COLO668 (cell line): ENCODE measurements around the gene MYLK.
A peak's percentile ranks its signal among the peaks of the same experiment; 100 is the strongest.
"Not testable (repeated sequence)": the region's sequence is repeated elsewhere in the genome, so short reads cannot be mapped to it uniquely, and the experiment has no call there.

ENCODE experiments used
- DNase-seq: peaks from one replicate; lab custom pipeline; 2025; ENCODE audit not compliant: unreplicated experiment; lab: John Stamatoyannopoulos, UW

Gene MYLK

DNA sequence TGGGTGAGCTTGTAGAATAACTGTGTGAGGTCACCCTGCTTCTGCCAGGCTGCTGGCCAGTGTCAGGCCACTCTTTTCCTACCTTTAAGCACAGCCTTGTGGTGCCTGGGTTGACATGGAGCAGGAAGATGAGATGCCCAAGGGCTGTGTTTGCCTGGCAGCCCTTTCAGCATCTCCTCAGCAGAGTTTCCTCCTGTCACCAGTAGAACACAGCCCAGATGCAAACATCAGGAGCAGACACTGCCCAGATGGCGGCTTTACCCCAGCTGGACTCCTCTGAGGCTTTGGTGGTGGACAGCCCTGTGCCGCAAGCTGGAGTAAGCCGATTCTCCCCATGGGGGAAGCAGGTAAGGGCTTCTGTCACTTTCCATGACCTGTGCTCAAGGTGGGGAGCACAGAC, 180.5 kb downstream of the MYLK start:
- not testable (repeated sequence) for DNase-seq

DNA sequence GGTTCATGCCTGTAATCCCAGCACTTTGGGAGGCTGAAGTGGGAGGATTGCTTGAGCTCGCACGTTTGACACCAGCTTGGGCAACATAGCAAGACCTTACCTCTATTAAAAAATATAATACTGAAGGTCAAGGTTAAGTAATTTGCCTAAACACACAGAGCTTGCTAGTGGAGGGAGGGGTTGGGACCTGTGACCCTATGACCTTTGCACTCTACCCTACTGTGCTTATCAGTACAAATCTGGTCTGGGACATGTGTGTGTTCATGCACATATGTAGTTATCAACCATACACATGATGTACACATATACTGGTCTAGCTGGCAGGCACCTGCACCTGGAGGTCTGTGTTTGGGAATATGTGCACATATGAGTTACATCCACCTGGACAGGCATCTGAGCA, 181.4 kb downstream of the MYLK start:
- DNase-seq, result no peak

DNA sequence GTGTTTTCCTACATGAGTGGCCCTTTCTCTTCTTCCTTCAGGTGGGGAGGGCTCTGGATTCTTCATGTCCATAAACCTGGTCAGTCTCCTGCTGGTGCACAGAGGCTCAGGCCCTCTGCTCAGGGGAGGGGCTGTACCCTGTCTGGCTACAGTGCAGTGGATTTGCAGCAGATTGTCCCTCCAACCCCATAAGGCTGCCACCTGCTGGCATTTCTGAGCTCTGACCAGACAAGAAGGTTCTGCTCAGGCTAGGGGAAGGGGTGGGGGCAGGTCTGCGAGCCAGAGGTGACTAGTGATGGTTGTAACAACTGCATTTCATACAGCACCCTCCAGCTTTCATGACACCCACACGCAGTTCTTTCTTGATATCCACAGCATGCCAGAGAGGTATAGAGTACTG, 182.1 kb downstream of the MYLK start:
- peak; percentile 20 for DNase-seq

DNA sequence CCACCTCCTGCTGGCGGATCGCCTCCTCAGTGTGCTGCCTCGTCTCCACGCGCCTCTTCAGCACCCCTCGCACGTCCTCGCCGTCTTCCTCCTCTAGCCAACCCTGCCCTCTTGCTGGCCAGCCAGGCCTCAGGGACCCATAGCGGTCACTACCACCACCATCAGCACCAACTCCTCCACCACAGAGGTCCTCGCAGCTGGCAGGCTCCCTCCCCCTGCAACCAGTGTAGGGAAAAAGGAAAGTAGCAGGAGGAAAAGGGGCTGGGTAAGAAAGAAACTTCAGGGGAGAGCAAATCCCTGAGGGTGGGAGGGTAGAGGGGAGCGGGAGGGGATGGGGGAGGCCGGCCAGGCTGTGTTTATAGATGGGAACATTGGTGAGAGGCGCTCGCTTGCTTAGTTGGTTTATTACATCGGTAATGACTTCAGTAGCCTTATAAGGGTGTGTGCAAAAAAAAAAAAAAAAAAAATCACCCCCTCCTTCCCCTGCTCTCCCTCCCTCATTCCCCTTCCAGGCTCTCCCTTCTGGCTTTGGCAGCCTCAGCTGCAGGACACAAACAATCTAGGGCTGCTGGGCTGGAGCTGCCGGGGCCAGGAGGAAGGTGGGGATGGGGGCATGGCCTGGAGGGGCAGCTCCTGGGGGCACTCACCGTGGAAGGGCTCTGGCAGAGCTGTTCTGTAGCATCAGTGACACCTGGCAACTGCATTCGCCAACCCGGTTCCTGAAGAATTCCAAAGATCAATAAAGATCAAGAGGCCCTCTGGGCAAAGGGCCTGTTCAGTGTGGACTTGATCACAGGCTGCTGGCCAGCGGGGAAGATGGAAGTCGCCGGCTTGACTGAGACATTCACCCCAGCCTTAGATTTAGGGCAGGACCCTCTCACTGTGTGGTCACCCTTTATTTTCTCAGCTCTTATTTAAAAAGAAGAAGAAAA, 183.1 kb downstream of the MYLK start:
- DNase-seq, result no peak

DNA sequence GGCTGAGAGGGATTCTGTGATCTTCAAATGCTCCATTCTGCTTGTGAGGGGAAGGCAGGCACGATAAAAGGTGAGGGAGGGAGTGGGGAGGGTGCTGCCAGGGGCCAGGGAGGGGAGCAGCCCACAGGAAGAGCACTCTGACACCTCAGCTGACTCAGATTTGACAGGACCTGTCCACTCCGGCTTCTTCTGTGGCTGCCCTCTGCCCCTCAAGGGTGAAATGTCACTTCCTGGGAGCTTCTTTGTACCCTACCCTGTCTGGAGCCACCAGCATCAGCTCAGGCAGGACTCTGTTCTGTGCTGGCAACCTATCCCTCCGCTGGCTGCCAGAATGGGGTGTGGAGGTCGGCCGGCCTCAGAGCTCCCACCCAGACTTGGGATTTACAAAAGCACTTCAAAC, 185.3 kb downstream of the MYLK start:
- no peak for DNase-seq

DNA sequence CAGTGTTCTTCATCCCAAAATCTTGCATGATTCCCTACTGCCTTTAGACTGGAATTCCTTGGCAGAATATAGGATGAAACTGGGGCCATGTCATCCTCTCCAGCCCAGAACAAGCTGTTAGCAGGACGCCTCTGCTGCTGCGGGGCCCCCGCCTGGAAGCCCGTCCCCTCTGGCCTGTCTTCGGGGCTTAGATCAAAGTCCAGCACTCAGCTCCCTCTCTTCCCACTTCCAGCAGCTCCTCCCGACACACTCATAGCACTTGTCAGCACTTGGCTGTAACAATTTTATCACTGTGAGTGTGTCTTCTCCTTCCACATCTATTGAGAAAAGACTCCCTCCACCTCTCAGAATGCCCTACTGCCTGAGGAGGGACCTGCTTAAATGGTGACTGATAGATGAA, 187.3 kb downstream of the MYLK start:
- no peak for DNase-seq

DNA sequence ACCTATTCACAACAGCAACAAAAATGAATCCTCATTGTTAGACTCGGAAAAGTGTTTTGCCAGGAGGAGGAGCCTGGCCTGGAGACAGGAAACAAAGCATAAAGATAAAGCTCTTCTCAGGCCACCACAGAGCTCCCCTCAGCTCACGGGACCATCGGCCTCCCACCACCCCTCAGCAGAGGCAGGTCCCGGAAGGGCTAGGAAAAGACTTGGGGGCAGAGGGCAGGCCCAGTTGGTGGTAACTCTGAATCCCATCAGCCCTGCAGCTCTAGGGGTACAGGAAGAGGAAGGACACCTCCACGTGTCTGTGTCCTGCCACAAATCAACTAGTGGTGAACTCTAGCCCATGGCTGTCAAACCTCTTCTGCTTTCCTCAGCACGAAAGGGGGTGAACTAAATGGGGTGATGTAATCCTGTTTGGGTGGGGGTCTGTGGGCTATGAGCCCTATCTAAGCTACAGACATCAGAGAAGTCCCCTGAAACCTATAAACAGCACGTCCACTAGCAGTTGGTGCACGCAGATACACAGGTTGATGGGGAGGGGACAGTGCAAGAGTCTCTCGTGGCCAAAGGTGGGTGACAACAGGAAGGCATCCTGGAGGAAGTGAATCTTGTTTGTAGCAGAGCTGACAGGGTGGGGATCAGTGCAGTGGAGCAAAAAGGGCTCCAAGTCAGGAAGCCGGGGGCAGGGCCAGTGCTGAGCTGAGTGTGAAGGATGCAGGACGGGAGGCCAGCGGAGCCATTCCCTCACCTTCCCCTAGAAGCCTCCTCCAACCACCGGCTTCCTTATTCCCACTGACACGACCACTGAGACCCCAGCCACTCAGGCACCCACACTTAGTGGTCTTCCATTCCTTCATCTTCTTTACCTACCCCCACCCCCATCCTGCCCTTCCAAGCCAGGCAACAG, 188.1 kb downstream of the MYLK start:
- DNase-seq, result no peak

DNA sequence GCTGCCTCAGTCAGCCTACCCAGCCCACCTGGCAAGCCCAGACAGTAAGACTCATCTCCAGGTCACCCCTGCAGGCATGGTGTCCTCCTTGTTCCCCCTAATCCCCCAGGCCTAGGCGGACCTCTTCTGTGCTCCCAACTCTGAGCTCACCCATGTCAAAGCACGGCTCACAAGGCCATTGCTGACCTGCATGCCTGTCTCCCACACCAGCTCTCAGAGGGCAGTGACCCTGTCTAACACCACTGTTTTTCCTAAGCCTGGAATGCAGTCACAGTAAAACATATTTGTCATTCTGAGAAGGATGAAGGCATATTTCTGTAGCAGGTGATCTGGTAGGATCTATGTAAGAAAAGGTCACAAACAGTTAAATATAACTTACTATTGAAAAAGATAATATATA, 189.0 kb downstream of the MYLK start:
- DNase-seq, result no peak

DNA sequence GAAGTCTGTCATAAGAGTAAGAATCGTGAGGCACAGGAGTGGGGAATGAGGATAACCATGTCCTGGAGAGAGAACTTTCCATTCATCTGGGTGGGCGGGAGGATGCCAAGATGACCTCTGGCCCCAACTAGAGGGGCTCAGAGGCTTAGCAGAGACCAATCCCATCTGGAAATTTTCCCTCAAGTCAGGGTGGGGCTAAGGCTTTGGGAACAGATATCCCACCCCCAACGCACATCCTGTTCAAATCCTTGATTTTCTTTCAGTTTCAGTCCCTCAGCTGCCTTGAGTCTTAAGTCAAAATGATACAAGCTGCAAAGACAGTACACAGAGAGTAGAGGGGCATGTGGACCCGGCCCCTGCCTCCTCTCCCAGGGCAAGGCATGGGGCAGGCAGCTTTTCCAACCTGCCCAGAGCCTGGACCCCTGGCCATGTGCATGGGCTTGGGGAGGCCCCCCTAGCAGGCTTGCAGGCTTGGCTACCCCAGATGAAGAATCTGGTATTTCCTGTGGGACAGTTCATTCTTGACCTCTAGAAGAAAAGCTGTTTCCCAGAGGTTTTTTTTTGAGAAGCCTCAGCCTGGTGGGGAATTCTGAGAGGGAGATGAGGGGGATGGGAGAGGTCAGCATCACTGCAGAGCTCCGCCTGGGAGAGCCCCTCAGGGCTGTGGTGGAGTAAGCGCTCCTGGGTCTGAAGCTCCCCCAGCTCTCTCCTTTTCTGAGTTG, 189.6 kb downstream of the MYLK start:
- DNase-seq, result no peak

DNA sequence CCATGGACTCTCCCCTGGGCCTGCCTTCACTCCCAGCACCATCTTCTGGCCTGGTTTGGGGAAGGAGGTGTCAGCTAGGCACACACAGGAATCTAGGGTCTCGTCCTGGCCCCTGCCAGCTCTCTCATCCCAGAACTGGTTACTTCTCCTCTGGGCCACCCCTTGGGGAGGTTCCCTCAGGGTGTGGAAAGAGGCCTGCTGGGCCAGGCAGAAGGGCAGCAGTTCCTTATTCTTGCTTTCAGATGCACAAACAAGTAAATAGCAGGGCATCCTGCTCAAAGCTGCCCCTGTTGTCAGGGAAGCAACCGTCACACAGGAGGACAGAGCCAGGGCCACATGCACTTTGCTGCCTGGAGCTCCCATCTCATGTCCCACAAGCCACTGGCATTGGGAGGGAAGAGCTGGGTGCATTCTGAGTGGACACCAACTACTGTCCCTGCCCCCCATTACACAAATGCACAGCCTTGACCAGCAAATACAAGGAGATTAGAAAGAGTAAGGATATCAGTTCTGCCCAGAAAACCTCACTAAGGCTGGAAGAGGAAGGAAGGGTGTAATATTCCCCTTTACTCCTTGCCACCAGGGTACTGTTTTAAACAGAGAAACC, 190.4 kb downstream of the MYLK start:
- DNase-seq, result no peak

DNA sequence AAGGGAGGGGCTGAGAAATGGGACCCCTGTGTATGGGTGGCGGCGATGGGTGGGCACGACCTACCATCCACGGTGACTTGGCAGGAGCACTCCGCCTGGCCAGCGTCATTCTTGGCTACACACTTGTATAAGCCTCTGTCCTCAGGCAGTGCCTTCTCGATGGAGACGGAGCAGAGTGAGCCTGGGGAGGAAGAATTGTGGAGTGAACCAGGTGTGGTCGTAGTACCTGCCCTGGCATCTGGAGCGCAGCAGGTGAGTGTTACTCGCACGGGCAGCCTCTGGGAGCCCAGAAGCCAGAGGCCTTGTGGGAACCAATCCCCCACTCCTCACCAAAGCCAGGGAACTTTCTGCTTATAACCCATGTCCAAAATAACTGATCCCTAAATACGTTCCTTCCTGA, 191.5 kb downstream of the MYLK start:
- DNase-seq, result no peak

DNA sequence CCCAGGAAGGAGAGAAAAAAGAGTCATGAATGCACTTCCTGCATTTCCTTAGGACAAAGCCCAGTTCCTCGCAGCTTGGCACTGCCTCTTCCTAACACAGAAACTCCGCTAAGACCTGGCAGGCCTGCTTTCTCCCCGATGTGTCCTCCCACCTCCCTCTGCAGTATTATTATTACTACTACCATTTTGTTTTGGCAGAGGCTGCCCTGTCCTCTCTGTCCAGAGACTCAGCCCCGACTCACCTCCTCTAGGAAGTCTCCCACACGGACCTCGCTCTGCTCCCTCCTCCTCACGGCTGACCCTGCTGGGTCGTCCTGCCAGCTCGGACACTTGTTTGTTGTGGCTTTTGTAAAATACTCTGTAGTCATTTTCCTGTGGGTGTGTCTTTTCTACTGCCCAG, 192.1 kb downstream of the MYLK start:
- no peak for DNase-seq

DNA sequence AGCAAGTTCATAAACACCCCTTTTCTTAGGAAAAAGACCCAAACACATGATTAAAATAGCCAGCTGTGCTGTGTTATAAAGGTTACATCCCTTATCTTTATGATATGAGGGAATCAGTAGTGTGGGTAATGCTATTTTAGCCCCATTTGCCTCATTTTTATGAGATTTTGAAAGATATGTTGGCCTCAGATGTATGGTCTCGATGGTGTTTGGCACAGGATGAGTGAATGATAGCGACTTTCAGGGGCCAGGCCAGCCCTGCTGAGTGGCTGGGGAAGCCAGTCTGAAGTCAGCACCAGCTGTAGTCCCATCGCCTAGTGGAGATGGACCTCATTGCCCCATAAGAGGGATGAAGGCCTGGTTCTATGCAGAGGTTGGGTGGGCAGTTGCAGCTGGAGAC, 194.3 kb downstream of the MYLK start:
- no peak for DNase-seq

DNA sequence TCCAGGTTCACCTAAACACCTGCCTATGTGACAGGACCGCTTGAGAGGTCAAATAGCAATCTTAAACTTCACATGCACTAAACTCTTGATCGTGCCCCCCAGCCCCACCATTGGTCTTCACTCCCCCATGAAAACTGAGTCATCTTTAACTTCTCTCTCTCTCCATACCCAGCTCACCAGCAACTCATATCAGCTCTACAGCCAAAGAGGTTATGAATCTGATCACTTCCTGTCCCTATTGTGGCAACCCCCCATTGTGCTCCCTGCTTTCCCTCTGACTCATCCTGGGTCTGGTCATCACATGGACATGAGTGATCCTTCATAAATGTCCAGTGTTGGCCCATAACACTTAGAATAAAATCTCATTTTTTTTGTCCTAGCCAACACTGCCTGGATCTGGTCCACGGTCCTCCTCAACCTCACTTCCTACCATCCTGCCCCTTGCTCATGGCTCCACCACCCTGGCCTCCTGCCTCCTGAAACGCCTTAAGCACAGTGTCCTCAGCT, 195.8 kb downstream of the MYLK start:
- no peak for DNase-seq

DNA sequence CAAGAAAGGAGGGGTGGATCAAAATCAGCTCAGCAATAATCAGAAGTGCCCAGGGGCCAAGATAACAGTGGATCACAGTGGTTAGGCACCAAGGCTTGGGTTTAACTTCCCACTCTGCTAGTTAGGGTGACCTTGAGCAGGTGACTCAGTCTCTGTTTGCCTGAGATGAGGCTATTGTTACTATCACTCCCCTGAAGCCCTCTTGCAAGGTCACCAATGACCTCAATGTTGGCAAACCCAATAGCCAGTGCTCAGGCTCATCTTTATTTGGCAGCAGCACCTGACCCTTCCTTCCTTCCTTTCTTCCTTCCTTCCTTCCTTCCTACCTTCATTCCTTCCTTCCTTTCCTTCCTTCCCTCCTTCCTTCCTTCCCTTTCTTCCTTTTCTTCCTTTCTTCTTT, 196.8 kb downstream of the MYLK start:
- DNase-seq, result no peak

DNA sequence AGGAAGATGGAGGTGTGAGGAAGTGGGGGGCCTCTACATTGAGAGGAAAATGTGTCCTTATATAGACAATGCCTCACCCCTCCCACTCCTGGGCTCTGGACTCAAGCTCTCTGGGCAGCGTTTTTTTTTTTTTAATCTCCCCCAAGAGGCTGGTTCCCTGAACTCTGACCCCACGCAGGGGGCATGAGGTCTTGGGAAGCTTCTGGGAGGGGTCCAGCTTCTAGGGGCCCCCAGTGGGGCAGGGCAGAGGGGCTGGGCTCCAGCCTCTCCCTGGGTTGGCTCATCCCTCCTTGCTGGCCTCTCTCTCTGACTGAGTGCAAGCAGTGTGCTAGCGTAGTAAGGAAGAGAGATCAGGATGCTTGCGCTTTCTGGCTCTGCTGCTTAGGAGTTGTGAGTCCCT, 197.9 kb downstream of the MYLK start:
- DNase-seq, result no peak

DNA sequence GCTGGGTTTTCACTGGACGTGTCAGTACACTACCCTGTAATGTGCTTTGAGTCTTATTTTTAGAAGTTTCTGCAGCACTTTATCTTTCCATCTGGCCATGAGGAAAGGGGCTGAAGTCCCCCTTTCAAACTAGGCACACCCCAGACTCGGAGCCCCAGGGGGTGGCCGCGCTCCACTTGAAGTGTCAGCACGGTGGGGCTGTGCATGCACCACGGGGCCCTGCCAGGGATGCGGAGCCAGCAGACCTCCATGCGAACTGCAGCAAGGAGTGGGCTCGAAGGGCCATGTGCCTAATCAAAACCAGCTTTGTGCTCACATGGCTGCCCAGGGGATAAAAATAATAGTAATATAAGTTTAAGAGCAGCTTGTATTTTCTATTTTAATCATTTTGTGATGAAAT, 198.4 kb downstream of the MYLK start:
- DNase-seq, result no peak

DNA sequence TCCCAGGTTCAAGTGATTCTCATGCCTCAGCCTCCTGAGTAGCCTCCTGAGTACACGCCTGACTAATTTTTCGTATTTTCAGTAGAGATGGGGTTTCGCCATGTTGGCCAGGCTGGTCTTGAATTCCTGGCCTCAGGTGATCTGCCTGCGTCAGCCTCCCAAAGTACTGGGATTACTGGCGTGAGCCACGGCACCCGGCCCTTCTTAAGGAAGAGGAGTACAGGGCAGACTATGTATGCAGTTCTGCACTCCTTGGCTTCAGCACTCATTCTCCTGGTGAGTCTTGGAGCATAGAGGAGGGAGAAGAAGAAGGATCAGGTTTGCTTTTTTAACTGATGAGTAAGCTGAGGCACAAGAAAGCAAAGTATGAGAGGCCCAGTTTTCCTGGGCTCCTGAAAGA, 199.5 kb downstream of the MYLK start:
- no peak for DNase-seq

DNA sequence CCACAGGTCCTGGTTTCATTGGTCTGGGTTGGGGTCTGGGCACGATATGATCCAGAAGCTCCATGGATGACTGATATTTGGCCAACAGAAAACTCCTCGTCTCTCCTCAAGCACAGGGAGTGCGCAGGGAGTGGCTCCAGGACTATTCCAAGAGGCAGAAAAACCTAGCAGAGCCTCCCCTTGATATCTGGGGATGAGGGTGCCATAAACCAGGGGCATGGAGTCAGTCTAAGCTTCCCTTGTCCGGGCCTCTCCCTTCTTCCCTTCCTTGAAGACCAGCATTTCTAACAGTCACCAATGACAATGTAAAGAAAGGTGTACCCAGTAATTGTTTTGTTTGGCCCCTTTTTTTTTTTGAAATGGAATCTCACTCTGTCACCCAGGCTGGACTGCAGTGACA, 199.9 kb downstream of the MYLK start:
- DNase-seq, result no peak

DNA sequence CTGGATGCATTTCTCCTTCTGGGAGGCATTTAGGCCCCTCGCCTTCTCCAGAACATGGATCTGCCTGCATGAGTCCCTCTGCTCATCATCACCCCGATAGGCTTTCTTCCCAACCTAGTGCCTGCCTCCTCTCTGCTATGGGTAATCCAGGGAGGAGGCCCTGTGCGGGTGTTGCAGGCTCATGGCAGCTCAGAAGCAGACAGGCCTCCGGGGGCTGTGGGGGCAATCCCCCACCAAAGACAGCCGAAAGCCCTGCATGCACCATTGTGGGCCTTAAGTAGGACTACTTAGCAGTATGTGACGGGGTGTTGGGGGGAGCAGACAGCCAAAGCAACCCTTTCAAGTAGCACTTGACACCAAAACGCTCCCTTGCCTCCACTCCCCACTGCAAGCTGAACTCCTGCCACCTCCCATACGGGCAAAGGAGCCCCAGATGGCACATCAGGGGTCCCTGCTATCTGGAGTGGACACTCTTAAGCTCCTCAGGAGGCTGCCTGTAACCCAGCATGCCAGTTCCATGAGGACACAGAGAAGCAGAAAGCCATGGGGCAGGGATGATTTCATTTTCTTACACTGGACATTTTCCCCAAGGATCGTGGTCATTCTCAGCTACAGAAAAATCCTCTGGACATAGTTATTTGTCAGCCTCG, 200.5 kb downstream of the MYLK start:
- no peak for DNase-seq
